BLaER1 (cell line): ENCODE data around the gene PTK7.

ENCODE experiments used
- H3K27ac ChIP-seq: shearing (Covaris generic); formaldehyde crosslinking; 2 replicates; pipeline ENCODE4 v1.8.1; 2022
- H3K27me3 ChIP-seq: shearing (Covaris generic); formaldehyde crosslinking; 2 replicates; pipeline ENCODE4 v1.8.1; 2022
- H3K36me3 ChIP-seq: shearing (Covaris generic); formaldehyde crosslinking; 2 replicates; pipeline ENCODE4 v1.8.1; 2022
- H3K4me1 ChIP-seq: shearing (Covaris generic); formaldehyde crosslinking; 2 replicates; pipeline ENCODE4 v1.8.1; 2022
- H3K4me2 ChIP-seq: shearing (Covaris generic); formaldehyde crosslinking; 2 replicates; pipeline ENCODE4 v1.8.1; 2022
- H3K4me3 ChIP-seq: shearing (Covaris generic); formaldehyde crosslinking; 2 replicates; pipeline ENCODE4 v1.8.1; 2022
- H3K9ac ChIP-seq: shearing (Covaris generic); formaldehyde crosslinking; 2 replicates; pipeline ENCODE4 v1.8.1; 2022
- H3K9me3 ChIP-seq: shearing (Covaris generic); formaldehyde crosslinking; 2 replicates; pipeline ENCODE4 v1.8.1; 2022
- H4K20me1 ChIP-seq: shearing (Covaris generic); formaldehyde crosslinking; 2 replicates; pipeline ENCODE4 v1.8.1; 2022
- Cebpa-rat ChIP-seq: shearing (Covaris generic); IDR thresholded peaks from 2 replicates; pipeline ENCODE4 v1.8.1; 2022

Gene PTK7

GRCh38 chr6:43093436-43094289 is 17.5 kb downstream of the PTK7 start:
- H3K27ac ChIP-seq = no peak overlapping the region
- H3K4me1 ChIP-seq = peaks cover 70% of the 10 kb centered on the region

GRCh38 chr6:43095939-43096338 is 19.8 kb downstream of the PTK7 start:
- 0 out of 2 replicates have a peak, but pooled peaks cover 5% of the 10 kb centered on the region for H3K36me3 ChIP-seq
- H3K4me2 ChIP-seq = peak overlapping the region; percentile 58
- peak overlapping the region; percentile 44 for H3K27ac ChIP-seq
- no peaks in the 10 kb centered on the region for H3K27me3 ChIP-seq
- H3K4me3 ChIP-seq = no peak overlapping the region
- peak overlapping the region; percentile 21; the same call in 1 of the 2 replicates for H3K9ac ChIP-seq
- peaks cover 71% of the 10 kb centered on the region for H4K20me1 ChIP-seq
- H3K9me3 ChIP-seq = no peaks in the 10 kb centered on the region
- H3K4me1 ChIP-seq = peaks cover 52% of the 10 kb centered on the region
- TF ChIP-seq Cebpa-rat = no peak

More at GRCh38 chr6:43093436-43094289, 17.5 kb downstream of the PTK7 start:
- Histone ChIP-seq H3K9me3 (no peaks in the 10 kb centered on the region), H4K20me1 (peaks cover 93% of the 10 kb centered on the region), H3K4me2 (no peak overlapping the region), H3K9ac (no peak overlapping the region), H3K27me3 (no peaks in the 10 kb centered on the region), H3K36me3 (0 out of 2 replicates have a peak, but pooled peaks cover 5% of the 10 kb centered on the region), H3K4me3 (no peak overlapping the region)
- TF ChIP-seq Cebpa-rat = no peak

DNA sequence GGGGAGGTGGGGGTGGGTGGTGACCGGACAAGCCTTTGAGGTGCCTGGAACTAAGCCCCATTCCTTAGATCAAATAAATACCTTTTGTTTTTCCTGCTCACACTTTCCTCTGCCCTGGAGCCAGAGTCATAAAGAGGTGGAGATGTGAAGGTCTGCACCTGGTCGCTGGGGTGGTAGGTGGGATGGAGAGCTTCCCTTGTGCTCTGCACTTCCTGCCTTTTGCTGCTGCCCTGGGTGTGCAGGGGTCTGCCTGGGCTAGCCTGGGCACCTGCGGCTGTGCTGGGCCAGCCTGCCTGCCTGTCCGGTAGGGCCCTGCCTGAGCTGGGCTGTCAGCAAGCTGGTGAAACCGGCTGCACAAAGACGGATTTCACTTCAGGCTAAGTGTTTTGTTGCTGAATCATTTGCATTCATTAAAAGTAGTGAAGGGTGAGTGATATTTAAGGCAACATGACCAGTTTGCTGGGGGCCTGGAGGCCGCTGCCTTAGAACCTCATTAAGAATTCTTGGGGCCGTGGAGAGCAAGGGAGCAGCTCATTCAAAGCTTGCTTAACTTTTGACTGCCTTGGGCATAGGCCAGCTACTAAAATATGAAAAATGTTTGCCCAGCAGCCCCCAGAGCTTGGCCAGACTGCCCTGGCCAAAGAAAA is 20.5 kb downstream of the PTK7 start:
- Histone ChIP-seq H3K27me3 (no peaks in the 10 kb centered on the region), H3K9me3 (no peaks in the 10 kb centered on the region), H3K27ac (peak overlapping the region; percentile 44), H3K4me2 (peak overlapping the region; percentile 58), H4K20me1 (peaks cover 65% of the 10 kb centered on the region), H3K4me1 (peaks cover 46% of the 10 kb centered on the region), H3K9ac (peak overlapping the region; percentile 21; the same call in 1 of the 2 replicates), H3K36me3 (0 out of 2 replicates have a peak, but pooled peaks cover 5% of the 10 kb centered on the region), H3K4me3 (no peak overlapping the region)
- TF ChIP-seq Cebpa-rat = no peak

DNA sequence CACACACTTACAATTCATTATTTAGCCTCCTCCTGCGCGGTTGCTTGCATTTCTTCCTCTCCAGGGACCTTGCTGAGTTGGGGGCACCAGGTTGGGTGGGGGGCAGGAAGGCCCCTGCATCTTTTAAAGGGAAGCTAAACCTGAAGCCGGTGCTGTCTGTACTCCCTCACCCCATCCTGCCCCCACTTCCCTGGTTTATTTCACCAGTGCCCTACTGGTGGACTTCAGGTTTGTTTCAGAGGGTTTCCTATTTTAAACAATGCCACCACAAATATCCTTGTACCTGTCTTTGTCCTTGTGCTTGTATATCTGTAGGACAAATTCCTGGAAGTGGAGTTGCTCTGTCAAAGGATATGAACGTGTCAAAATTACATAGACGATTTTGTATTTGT is 21.0 kb downstream of the PTK7 start:
- no peak for TF ChIP-seq Cebpa-rat
- Histone ChIP-seq H3K9me3 (no peaks in the 10 kb centered on the region), H3K27ac (peak overlapping the region; percentile 44), H3K4me2 (peak overlapping the region; percentile 58), H3K36me3 (0 out of 2 replicates have a peak, but pooled peaks cover 5% of the 10 kb centered on the region), H3K9ac (no peak overlapping the region), H3K4me3 (no peak overlapping the region), H3K4me1 (peaks cover 42% of the 10 kb centered on the region), H3K27me3 (no peaks in the 10 kb centered on the region), H4K20me1 (peaks cover 65% of the 10 kb centered on the region)

GRCh38 chr6:43097502-43097901 is 21.4 kb downstream of the PTK7 start:
- Histone ChIP-seq H3K4me2 (no peak overlapping the region), H3K36me3 (0 out of 2 replicates have a peak, but pooled peaks cover 5% of the 10 kb centered on the region), H3K9ac (no peak overlapping the region), H3K9me3 (no peaks in the 10 kb centered on the region), H3K27ac (no peak overlapping the region), H3K27me3 (no peaks in the 10 kb centered on the region), H3K4me1 (peaks cover 42% of the 10 kb centered on the region), H3K4me3 (no peak overlapping the region), H4K20me1 (peaks cover 65% of the 10 kb centered on the region)
- TF ChIP-seq Cebpa-rat = no peak

DNA sequence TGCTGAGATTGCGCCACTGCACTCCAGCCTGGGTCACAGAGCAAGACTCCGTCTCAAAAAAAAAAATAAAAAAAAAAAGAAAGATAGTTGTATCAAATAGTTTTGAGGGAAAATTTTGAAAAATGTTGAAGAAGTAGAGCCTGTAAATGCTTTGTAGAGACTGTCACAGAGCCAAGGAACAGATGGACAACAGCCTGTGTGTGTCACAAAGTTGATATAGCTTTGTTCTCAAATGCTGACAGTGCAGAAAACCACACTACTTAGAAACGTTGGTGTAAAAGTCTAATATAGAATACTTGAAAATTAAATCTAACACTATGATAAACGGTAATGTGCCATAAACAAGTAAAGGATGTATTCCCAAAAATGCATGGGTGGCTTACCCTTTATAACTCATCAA is 25.4 kb downstream of the PTK7 start:
- peaks cover 21% of the 10 kb centered on the region for H3K4me1 ChIP-seq
- no peak overlapping the region for H3K27ac ChIP-seq
- no peaks in the 10 kb centered on the region for H3K27me3 ChIP-seq
- no peak overlapping the region for H3K9ac ChIP-seq
- no peak overlapping the region for H3K4me3 ChIP-seq
- peaks cover 70% of the 10 kb centered on the region for H4K20me1 ChIP-seq
- H3K9me3 ChIP-seq = no peaks in the 10 kb centered on the region
- no peak overlapping the region for H3K4me2 ChIP-seq
- TF ChIP-seq Cebpa-rat = no peak
- H3K36me3 ChIP-seq = peaks cover 6% of the 10 kb centered on the region; the same call in 1 of the 2 replicates

GRCh38 chr6:43103253-43103876 is 27.3 kb downstream of the PTK7 start:
- no peak overlapping the region for H3K27ac ChIP-seq
- no peak overlapping the region for H3K4me3 ChIP-seq
- H3K27me3 ChIP-seq = no peaks in the 10 kb centered on the region
- peaks cover 9% of the 10 kb centered on the region; the same call in 1 of the 2 replicates for H3K36me3 ChIP-seq
- no peak overlapping the region for H3K4me2 ChIP-seq
- peaks cover 5% of the 10 kb centered on the region for H3K4me1 ChIP-seq
- H4K20me1 ChIP-seq = peaks cover 57% of the 10 kb centered on the region
- no peak overlapping the region for H3K9ac ChIP-seq
- TF ChIP-seq Cebpa-rat = no peak
- H3K9me3 ChIP-seq = no peaks in the 10 kb centered on the region

DNA sequence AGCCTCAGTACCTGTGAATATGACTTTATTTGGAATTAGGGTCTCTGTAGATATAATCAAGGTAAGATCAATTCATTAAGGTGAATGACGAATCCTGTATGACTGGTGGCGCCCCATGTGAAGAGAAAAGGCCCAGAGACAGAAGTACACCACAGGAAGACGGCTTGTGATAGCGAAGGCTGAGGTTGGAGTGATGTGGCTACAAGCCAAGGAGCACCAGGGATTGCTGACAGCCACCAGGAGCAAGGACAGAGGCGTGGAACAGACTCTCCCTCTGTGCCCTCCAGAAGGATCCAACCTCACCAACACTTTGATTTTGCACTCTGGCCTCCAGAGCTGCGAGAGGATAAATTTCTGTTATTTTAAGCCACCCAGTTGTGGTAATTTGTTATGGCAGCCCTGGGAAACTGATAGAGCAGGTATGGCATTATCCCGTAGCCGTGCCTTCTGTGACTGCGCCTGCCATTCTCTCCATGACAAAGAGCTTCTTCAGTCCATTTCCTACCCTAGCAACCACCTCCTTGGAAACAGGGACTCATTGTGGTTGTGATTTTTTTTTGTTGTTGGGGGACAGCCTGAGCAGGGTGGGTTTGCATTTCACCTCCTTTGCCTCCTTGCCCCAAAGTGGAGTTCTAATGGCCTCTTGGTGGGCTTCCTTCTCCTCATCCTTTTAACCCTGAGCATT is 29.6 kb downstream of the PTK7 start:
- Histone ChIP-seq H3K9ac (no peak overlapping the region), H3K27me3 (no peaks in the 10 kb centered on the region), H3K9me3 (no peaks in the 10 kb centered on the region), H3K36me3 (peaks cover 12% of the 10 kb centered on the region; the same call in 1 of the 2 replicates), H3K27ac (no peak overlapping the region), H4K20me1 (peaks cover 64% of the 10 kb centered on the region), H3K4me1 (no peaks in the 10 kb centered on the region), H3K4me2 (no peak overlapping the region), H3K4me3 (no peak overlapping the region)
- no peak for TF ChIP-seq Cebpa-rat

- H3K4me1 ChIP-seq = peaks cover 2% of the 10 kb centered on the region
- H4K20me1 ChIP-seq = peaks cover 61% of the 10 kb centered on the region
- H3K27me3 ChIP-seq = no peaks in the 10 kb centered on the region
- TF ChIP-seq Cebpa-rat = no peak
- H3K4me3 ChIP-seq = no peak overlapping the region
- no peak overlapping the region for H3K9ac ChIP-seq
- H3K27ac ChIP-seq = no peak overlapping the region
- H3K4me2 ChIP-seq = no peak overlapping the region
- no peaks in the 10 kb centered on the region for H3K9me3 ChIP-seq
- peaks cover 12% of the 10 kb centered on the region; the same call in 1 of the 2 replicates for H3K36me3 ChIP-seq
These were observed 31.4 kb downstream of the PTK7 start for GRCh38 chr6:43107344-43108062.
